Measurements from ENCODE around the gene ZNF48. TPM values are rescaled to one million over a fixed set of nuclear protein-coding genes. Genes with fewer than 3 reads are reported as not detected.

The ZNF48 gene
- total RNA-seq, result 1 to 10 TPM; 6.2 to 9.8 (median 6.7) TPM
- 1 to 10 TPM; 2.7 to 4.8 TPM for polyA plus RNA-seq
- long read RNA-seq, donor 1, partial matches to known transcripts, result 0 of 6 reads
- long read RNA-seq, donor 1, other reads (novel, unspliced or antisense), result 5 of 6 reads
- long read RNA-seq, donor 2, partial matches to known transcripts, result 0 of 6 reads
- long read RNA-seq, donor 2, other reads (novel, unspliced or antisense), result 0 of 6 reads
- long read RNA-seq, donor 3, partial matches to known transcripts, result 0 of 12 reads
- long read RNA-seq, donor 3, other reads (novel, unspliced or antisense), result 5 of 12 reads

GRCh38 chr16:30395155-30395991 lies at the start of gene ZNF48:
TSS of gene ZNF48 (plus strand) at chr16:30395420. CDS start at chr16:30395795, 375 bp downstream.
- peaks cover 2% of the 10 kb centered on the region for H3K4me1 ChIP-seq (ENCODE audit: insufficient read depth)
- H3K27me3 ChIP-seq, result no peaks in the 10 kb centered on the region
- no peaks in the 10 kb centered on the region for H3K9me3 ChIP-seq
- no peaks in the 10 kb centered on the region for H3K36me3 ChIP-seq
- intact Hi-C loops (cut with DNase I), result loop anchor here in 1 of 4 donors (10.0 kb wide), 1 partner anchor 301 kb away; the partner anchor contains the start of genes TBX6 and YPEL3
- DNase-seq, result peak; percentile 82 to 92 (median 84)
- 0% methylated on average over 14 to 103 of the region's 103 CpGs for WGBS, 3 donors
- no peak within 1 kb of the TSS for H3K27ac ChIP-seq
- H3K4me3 ChIP-seq, result peak within 1 kb of the TSS; percentile 78
- TF ChIP-seq, protein P1, sequence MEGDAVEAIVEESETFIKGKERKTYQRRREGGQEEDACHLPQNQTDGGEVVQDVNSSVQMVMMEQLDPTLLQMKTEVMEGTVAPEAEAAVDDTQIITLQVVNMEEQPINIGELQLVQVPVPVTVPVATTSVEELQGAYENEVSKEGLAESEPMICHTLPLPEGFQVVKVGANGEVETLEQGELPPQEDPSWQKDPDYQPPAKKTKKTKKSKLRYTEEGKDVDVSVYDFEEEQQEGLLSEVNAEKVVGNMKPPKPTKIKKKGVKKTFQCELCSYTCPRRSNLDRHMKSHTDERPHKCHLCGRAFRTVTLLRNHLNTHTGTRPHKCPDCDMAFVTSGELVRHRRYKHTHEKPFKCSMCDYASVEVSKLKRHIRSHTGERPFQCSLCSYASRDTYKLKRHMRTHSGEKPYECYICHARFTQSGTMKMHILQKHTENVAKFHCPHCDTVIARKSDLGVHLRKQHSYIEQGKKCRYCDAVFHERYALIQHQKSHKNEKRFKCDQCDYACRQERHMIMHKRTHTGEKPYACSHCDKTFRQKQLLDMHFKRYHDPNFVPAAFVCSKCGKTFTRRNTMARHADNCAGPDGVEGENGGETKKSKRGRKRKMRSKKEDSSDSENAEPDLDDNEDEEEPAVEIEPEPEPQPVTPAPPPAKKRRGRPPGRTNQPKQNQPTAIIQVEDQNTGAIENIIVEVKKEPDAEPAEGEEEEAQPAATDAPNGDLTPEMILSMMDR (IDR thresholded peaks at IDR 0.05), result peak; percentile 5 to 61 (median 8)
- TF ChIP-seq EP300 (IDR thresholded peaks at IDR 0.05), result no peak

GRCh38 chr16:30346286-30346685 lies 48.9 kb upstream of the ZNF48 start:
- no peak for TF ChIP-seq POLR2A (IDR thresholded peaks at IDR 0.05)
- TF ChIP-seq, protein P1 (IDR thresholded peaks at IDR 0.05), result no peak
- TF ChIP-seq EP300 (IDR thresholded peaks at IDR 0.05), result no peak
- DNase-seq, result no peak
- WGBS, 3 donors, result 86 to 97% (median 90%) methylated on average over 3 of the region's 3 CpGs
- H3K9me3 ChIP-seq, result no peaks in the 10 kb centered on the region
- no peaks in the 10 kb centered on the region for H3K27me3 ChIP-seq
- H3K27ac ChIP-seq, result no peak overlapping the region
- intact Hi-C loops (cut with DNase I), result no loop called here
- H3K4me1 ChIP-seq (ENCODE audit: insufficient read depth), result no peaks in the 10 kb centered on the region
- H3K36me3 ChIP-seq, result no peaks in the 10 kb centered on the region
- no peak overlapping the region for H3K4me3 ChIP-seq

DNA sequence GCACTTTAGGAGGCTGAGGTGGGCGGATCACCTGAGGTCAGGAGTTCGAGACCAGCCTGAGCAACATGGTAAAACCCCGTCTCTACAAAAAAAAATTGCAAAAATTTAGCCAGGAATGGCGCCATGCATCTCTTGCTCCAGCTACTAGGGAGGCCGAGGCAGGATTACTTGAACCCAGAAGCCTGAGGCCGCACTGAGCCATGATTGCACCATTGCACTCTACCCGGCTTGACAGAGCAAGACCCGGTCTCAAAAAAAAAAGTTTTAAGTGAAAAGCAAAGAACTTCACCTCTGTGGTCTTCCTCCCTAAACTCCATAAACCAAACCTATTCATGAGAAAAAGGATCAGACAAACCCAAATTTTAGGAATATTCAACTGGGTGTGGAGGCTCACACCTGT lies 47.1 kb upstream of the ZNF48 start:
- 91 to 94% (median 92%) methylated on average over 8 of the region's 8 CpGs for WGBS, 3 donors

DNA sequence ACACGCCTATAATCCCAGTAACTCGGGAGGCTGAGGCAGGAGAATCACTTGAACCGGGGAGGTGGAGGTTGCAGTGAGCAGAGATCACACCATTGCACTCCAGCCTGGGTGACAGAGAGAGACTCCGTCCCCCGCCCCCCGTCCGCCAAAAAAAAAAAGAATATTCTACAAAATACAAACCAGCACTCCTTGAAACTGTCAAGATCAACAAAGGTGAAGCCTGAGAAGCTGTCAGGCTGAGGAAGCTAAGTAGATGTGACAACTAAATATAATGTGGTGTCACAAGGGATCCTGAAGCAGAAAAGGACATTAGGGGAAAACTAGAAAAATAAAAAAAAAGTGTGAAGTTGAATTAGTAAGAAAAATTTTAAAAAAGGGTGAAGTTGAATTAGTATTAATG lies 46.3 kb upstream of the ZNF48 start:
- no peak for TF ChIP-seq POLR2A (IDR thresholded peaks at IDR 0.05)
- TF ChIP-seq, protein P1 (IDR thresholded peaks at IDR 0.05), result no peak
- TF ChIP-seq EP300 (IDR thresholded peaks at IDR 0.05), result no peak
- no peak overlapping the region for H3K27ac ChIP-seq
- no peaks in the 10 kb centered on the region for H3K27me3 ChIP-seq
- DNase-seq, result no peak
- no peak overlapping the region for H3K4me3 ChIP-seq
- no peaks in the 10 kb centered on the region for H3K9me3 ChIP-seq
- intact Hi-C loops (cut with DNase I), result no loop called here
- no peaks in the 10 kb centered on the region for H3K36me3 ChIP-seq
- 88 to 91% (median 89%) methylated on average over 7 of the region's 7 CpGs for WGBS, 3 donors
- H3K4me1 ChIP-seq (ENCODE audit: insufficient read depth), result peaks cover 13% of the 10 kb centered on the region

More for the DNA sequence above, 47.1 kb upstream of the ZNF48 start:
- Histone ChIP-seq H3K4me3 (no peak overlapping the region), H3K4me1 (ENCODE audit: insufficient read depth) (peaks cover 13% of the 10 kb centered on the region), H3K36me3 (no peaks in the 10 kb centered on the region), H3K9me3 (no peaks in the 10 kb centered on the region), H3K27me3 (no peaks in the 10 kb centered on the region), H3K27ac (no peak overlapping the region)
- intact Hi-C loops (cut with DNase I), result no loop called here
- DNase-seq, result no peak
- no peak for TF ChIP-seq POLR2A (IDR thresholded peaks at IDR 0.05)
- TF ChIP-seq, protein P1 (IDR thresholded peaks at IDR 0.05), result no peak
- TF ChIP-seq EP300 (IDR thresholded peaks at IDR 0.05), result no peak

All from ovary (tissue), 10 donors.